Measurements from ENCODE around the gene TNXB.
"Not testable (repeated sequence)": the region's sequence is repeated elsewhere in the genome, so short reads cannot be mapped to it uniquely, and the experiment has no call there.

TNXB gene

DNA sequence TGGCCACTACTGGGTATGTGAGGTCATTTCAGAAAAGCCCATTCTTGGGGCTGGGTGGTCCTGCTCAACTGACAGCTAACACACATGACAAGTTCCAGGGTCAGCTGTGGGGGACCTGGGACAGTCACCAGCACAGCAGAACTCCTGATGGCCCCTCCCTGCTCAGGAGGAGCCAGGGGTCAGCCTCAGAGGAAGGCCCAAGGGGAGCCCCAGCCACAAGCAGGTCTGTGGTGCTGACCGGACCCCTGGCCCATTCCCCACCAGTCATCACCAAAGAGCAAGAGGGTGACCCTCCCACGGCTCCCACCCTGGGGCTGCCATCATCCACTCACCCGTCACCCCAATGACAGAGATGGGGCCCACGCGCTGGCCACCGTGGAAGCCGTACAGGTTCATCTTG is 52.9 kb downstream of the TNXB start:
- no peak for DNase-seq

DNA sequence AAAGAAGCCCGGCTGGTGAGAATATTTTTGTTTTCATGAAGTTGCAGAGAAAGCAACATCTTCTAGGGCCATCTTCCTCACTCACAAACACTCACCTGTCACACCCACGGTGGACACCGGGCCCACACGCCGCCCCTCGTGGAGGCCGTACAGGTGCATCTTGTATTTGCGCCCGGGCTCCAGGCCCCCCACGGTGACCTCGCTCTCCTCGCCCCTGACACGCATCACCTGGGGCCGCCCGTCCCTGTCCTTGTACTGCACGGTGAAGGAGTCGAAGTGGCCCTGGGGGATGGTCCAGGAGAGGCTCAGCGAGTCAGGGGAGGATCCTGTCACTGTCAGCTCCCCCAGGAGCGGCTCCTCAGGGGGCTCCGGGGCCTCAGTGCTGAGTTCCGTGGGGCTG is 53.4 kb downstream of the TNXB start:
- DNase-seq, result not testable (repeated sequence)

DNA sequence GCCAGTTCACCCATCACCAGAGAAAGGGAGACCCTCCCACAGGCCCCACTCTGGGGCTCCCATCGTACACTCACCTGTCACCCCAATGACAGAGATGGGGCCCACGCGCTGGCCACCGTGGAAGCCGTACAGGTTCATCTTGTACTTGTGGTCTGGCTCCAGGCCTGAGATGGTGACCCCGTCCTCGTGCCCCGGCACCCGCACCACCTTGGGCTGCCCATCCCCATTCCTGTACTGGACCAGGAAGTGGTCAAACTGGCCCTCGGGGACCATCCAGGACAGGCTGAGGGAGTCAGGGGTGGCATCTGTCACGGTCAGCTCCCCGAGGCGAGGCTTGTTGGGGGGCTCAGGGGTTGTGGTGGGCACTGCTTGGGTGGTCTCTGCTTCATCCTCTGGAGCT is 55.8 kb downstream of the TNXB start:
- DNase-seq, result not testable (repeated sequence)

GRCh38 chr6:32052626-32053025 is 56.5 kb downstream of the TNXB start:
- not testable (repeated sequence) for DNase-seq

DNA sequence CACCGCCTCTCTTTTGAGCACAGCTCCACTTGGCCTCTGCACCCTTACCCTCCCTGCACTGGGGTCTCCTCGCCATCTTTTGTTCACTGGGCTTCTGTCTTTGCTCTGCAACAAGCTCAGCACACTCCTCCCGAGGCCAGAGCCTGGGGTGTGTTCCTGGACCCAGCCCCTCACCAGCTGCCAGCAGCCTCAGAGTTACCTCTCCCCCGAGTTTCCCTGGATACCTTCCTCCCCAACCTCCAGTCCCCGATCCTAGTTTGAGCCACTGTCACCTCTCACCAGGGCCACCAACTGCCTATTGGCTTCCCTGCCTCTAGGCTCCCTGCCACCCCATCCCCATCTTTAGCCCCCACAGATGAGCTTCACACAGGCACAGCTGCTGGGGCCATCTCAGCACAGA is 58.6 kb downstream of the TNXB start:
- DNase-seq, result no peak

GRCh38 chr6:32049736-32050135 is 59.4 kb downstream of the TNXB start:
- DNase-seq, result not testable (repeated sequence)

GRCh38 chr6:32049149-32049548 is 60.0 kb downstream of the TNXB start:
- not testable (repeated sequence) for DNase-seq

DNA sequence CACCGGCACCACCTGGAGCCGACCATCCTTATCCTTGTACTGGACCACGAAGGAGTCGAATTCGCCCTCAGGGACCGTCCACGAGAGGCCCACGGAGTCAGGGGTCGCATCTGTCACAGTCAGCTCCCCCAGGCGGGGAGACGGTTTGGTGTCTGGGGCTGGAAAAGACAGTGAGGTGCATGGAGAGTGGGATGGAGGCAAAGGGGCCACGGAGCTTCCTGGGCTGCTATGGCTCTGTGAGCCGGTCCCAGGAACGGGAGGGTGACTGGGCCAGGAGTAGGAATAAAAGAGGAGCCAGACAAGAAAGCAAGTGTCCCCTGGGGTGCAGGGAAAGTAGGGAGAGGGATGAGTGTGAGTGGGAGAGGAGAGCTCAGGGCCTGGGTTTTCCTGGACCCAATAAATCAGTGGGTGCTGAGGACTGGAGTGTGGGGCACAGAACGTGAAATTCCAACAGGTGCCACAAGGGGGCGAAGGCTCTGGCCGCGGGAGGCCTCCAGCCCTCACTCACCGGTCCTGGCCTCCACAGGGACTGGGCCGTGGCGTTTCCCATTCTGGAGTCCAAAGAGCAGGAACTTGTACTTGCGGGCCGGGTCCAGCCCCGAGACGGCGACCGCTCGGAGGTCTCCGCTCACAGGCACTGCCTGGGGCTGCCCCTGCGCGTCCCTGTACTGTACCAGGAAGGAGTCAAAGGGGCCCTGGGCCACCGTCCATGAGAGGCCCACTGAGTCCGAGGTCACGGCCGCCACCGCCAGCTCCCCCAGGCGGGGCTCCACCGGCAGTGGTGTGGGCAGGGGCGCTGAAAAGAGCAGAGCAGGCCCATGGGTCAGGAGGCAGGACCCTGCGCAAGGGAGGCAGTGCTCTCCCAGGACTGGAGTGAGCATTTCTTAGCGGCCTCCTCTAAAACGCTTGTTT is 61.0 kb downstream of the TNXB start:
- DNase-seq, result no peak

- DNase-seq, result no peak
These were observed 61.6 kb downstream of the TNXB start for GRCh38 chr6:32047539-32047854.

- no peak for DNase-seq
These were observed 62.1 kb downstream of the TNXB start for GRCh38 chr6:32047084-32047478.

DNA sequence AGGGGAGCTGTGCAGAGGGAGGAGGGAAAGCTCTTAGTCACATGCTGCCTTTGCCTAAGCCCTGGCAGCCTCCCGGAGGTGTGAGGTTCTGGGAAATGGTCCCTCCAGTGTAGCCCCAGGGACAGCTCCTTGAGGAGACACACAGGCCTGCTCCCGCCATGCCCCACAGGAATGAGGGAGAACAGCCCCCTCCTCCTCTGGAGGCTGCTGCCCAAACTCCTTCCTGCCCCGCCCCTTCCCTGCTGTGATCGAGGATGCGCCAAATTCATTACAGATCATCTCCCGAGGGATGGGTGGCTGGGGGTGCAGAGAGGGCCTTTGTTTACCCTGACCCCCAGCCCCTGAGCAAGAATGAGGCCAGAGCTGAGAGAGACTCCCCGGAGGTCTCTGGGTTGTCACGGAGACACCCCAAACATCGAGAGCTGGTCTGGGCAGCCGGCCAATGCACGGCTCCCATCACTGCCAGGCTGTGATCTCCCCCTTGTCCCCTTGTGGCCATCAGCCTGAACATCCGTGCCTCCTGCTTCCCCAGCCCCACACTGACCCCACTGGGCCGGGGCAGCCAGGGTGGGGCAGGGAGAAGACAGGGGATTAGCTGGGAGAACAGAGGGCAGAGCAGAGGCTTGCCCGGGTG is 62.6 kb downstream of the TNXB start:
- no peak for DNase-seq

DNA sequence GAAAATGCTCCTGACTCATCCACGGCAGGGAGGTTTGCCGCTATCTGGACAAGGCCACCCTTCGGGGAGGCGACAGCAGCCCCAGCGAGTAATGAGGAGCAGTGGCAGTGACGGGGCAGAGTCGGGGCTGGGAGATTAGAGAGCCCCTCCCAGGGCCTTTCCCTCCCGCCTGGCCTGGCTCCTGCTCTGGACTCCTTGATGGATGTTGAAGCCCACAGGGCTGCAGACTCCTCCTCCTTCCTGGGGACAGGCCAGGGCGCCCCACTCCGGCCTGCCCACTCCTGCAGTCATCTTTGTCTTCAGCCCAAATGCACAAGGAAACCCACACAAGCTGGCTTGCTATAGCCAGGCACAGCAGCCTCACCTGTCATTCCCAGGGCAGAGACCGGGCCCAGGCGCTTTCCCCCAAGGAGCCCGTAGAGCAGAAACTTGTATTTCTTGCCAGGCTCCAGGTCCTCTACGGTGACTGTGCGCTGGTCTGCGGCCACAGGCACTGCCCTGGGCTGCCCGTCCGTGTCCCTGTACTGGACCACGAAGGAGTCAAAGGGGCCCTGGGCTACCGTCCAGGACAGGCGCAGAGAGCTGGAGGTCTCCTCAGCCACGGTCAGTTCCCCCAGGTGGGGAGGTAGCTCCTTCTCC is 63.2 kb downstream of the TNXB start:
- DNase-seq, result no peak

DNA sequence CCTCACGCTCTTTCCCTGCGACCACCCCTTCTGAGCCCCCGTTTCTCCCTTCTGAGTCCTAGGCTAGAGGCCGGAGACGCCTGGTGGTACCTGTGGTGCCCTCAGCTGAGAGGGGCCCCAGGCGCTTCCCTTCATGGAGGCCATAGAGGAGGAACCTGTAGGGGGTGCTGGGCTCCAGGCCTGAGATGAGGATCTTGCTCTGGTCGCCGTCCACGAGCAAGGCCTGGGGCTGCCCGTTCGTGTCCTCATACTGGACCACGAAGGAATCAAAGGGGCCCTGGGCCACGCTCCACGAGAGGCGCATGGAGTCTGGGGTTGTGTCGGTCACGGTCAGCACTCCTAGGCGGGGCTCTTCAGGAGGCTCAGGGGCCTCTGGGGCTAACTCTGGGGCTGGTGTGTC is 64.2 kb downstream of the TNXB start:
- DNase-seq, result not testable (repeated sequence)

- not testable (repeated sequence) for DNase-seq
These were observed 65.4 kb downstream of the TNXB start for GRCh38 chr6:32043589-32044380.

DNA sequence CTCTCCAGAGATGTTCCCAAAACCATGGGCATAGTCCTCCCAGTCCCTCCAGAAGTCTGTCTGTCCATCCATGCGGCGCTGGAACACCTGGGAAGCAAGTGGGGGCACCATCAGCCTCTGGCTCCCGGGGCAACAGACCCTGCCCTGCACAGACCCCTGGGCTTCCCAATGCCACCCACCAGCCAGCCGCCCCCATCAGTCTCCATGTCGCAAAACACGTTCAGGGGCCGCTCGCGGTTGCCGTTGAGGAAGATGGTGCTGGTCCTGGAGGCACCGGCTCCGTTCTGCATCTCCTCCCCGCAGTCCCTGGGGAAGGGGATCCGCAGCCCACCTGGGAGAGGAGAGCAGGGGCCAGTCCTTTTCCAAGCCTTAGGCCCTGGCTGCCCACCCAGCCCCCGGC is 66.9 kb downstream of the TNXB start:
- DNase-seq, result not testable (repeated sequence)

GRCh38 chr6:32041385-32041784 is 67.8 kb downstream of the TNXB start:
- not testable (repeated sequence) for DNase-seq

- DNase-seq, result not testable (repeated sequence)
These were observed 68.2 kb downstream of the TNXB start for GRCh38 chr6:32041050-32041321.

- not testable (repeated sequence) for DNase-seq
These were observed 68.7 kb downstream of the TNXB start for GRCh38 chr6:32040299-32041049.

GRCh38 chr6:32039321-32040274 is 69.5 kb downstream of the TNXB start:
- DNase-seq, result not testable (repeated sequence)

- DNase-seq, result not testable (repeated sequence)
These were observed 70.3 kb downstream of the TNXB start for GRCh38 chr6:32038878-32039277.
